ENCODE data around the gene MUC12.
"Not testable (repeated sequence)": the region's sequence is repeated elsewhere in the genome, so short reads cannot be mapped to it uniquely, and the experiment has no call there.

Gene MUC12, protein sequence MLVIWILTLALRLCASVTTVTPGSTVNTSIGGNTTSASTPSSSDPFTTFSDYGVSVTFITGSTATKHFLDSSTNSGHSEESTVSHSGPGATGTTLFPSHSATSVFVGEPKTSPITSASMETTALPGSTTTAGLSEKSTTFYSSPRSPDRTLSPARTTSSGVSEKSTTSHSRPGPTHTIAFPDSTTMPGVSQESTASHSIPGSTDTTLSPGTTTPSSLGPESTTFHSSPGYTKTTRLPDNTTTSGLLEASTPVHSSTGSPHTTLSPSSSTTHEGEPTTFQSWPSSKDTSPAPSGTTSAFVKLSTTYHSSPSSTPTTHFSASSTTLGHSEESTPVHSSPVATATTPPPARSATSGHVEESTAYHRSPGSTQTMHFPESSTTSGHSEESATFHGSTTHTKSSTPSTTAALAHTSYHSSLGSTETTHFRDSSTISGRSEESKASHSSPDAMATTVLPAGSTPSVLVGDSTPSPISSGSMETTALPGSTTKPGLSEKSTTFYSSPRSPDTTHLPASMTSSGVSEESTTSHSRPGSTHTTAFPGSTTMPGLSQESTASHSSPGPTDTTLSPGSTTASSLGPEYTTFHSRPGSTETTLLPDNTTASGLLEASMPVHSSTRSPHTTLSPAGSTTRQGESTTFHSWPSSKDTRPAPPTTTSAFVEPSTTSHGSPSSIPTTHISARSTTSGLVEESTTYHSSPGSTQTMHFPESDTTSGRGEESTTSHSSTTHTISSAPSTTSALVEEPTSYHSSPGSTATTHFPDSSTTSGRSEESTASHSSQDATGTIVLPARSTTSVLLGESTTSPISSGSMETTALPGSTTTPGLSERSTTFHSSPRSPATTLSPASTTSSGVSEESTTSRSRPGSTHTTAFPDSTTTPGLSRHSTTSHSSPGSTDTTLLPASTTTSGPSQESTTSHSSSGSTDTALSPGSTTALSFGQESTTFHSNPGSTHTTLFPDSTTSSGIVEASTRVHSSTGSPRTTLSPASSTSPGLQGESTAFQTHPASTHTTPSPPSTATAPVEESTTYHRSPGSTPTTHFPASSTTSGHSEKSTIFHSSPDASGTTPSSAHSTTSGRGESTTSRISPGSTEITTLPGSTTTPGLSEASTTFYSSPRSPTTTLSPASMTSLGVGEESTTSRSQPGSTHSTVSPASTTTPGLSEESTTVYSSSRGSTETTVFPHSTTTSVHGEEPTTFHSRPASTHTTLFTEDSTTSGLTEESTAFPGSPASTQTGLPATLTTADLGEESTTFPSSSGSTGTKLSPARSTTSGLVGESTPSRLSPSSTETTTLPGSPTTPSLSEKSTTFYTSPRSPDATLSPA (N-terminal part only)

DNA sequence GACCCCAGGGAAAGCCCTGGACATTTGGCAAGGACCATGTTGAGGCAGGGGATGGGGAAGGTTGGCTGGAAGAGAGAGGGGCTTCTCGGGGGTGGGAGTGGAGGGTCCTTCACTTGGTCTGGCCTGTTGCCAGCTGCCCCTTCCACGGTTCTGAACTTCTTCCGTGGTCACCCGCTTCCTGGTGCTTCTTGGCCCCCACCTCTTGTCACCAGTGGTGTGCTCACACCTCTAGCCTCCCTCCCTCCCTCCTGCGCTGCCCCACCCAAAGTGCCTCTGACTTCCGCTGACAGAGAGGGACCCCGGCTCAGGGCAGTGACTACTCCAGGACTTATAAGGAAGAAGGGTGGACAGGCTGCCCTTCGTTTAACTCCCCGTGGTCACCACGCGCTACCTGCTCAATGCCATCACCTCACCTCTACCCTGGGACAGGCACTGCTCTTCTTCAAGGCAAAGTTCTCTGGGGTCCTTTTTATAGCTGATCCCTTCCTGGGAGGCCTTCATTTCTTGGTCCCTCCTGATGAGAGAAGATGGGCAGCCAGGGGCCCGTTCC, at the start of gene MUC12:
Gene MUC12 (plus strand): TSS at position 500 of the 550 bp plus-strand sequence. CDS start 58 bp downstream, outside the sequence.
- no peak for DNase-seq (ENCODE audit: low spot score)

DNA sequence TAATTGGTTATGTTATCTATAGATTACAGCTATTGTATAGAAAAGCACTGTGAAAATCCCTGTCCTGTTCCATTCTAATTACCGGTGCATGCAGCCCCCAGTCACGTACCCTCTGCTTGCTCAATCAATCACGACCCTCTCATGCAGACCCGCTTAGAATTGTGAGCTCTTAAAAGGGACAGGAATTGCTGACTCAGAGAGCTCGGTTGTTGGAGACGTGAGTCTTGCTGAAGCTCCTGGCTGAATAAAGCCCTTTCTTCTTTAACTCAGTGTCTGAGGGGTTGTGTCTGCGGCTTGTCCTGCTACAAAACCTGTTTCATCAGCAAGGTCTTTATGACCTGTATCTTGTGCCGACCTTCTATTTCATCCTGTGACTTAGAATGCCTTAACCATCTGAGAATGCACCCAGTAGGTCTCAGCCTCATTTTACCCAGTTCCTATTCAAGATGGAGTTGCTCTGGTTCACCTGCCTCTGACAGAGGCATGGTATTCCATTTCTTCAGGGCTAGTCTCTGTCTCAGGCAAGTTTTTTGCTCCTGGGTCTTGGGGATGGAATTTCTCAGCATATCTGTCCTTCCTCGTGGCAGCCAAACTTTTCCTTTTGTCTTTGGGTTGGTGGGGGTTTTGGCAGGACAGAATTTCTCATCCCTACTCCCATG, 49.5 kb upstream of the MUC12 start:
- not testable (repeated sequence) for DNase-seq (ENCODE audit: low spot score)

DNA sequence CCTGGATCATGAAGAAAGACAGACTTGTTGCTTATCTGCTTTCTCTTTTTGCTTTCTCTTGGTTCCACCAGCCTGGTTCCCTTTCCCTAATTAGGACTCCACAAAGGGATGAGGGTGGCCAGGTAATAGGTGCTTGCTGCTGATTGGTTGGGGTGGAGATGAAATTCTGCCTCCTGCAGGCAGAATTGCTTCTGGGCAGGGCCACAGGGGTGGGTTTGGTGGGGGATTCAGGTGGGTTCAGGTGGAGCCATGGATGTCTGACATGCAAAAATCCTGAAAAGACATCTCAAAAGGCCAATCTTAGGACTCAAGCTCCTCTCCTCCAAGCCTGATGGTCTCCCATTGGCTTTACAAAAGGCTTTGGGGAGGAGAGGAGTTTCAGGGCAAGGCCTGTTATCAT, 48.3 kb upstream of the MUC12 start:
- DNase-seq (ENCODE audit: low spot score) = no peak

- DNase-seq (ENCODE audit: low spot score) = not testable (repeated sequence)
Measured at GRCh38 chr7:100923616-100924015, 45.7 kb upstream of the MUC12 start.

- no peak for DNase-seq (ENCODE audit: low spot score)
Measured at GRCh38 chr7:100929808-100930174, 39.6 kb upstream of the MUC12 start.

DNA sequence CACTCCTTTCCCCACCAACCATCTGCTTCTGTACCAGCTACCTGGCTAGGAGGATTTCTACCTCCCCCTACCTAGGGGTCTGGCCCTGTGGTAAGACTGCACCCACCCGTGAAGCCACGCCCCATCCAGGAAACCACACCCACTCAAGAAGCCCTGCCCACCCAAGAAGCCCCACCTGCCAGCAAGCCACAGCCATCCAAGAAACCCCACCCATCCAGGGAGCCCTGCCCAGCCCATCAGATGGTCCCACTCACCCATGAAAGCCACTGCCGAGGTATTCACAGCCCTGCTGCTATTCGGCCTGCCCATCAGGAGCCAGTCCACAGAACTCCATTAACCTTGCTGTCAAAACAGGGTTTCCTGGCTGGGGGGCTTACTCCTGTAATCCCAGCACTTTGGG, 35.6 kb upstream of the MUC12 start:
- DNase-seq (ENCODE audit: low spot score) = no peak

DNA sequence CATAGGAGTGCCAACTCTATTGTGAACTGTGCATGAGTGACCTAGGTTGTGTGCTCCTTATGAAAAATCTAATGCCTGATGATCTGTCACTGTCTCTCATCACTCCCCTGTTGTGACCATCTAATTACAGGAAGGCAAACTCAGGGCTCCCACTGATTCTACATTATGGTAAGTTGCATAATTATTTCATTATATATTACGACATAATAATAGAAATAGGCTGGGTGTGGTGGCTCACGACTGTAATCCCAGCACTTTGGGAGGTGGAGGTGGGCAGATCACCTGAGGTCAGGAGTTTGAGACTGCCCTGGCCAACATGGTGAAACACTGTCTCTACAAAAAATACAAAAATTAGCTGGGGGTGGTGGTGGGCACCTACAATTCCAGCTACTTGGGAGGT, 34.0 kb upstream of the MUC12 start:
- not testable (repeated sequence) for DNase-seq (ENCODE audit: low spot score)

GRCh38 chr7:100936167-100936566, 33.2 kb upstream of the MUC12 start:
- not testable (repeated sequence) for DNase-seq (ENCODE audit: low spot score)

DNA sequence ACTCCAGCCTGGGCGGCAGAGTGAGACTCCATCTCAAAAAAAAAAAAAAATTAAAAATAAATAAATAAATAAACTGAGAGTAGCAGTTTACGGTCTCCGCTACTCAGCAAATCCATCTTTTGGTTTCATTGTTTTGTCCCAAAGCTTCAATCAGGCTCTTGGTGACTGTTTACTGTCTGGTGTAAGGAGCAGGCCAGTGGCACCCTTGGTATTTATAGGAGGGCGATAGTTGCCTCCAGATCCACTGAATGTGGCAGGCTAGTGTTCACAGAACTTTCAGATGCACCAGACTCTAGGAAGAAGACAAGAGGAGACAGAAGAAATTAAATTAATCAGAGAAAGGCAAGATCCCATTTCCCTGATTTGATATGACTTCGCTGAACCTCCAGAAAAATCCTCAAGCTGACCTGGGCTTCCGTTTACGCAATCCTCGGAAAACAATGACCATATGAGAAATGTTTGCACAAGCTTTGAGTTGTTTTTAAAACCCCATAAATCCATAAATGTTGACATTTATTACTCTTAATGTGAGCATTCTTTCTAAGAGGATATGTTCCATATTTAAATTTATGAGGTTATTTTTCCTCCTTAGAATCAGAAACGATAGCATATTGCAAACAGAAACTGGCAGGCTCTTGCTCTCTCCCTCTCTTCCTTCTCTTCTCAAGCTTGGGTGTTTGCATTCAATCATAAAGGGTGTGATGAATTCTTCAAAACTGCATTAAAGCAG, 27.2 kb upstream of the MUC12 start:
- DNase-seq (ENCODE audit: low spot score) = no peak

GRCh38 chr7:100943693-100944092, 25.7 kb upstream of the MUC12 start:
- DNase-seq (ENCODE audit: low spot score) = no peak

DNA sequence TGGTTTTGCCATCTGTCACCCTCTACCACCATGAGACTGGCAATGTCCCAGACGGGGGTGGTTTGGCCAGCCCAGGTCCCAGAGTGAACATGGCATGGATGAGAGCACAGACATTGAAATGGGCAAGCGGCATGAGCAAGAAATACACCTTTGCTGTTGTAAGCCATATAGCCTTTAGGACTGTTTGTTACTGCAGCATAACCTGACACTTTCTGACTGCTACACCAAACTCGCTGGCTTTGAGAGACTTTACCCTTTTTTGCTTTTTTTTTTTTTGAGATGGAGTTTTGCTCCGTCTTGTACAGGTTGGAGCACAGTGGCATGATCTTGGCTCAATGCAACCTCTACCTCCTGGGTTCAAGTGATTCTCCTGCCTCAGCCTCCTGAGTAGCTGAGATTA, 25.2 kb upstream of the MUC12 start:
- no peak for DNase-seq (ENCODE audit: low spot score)

DNA sequence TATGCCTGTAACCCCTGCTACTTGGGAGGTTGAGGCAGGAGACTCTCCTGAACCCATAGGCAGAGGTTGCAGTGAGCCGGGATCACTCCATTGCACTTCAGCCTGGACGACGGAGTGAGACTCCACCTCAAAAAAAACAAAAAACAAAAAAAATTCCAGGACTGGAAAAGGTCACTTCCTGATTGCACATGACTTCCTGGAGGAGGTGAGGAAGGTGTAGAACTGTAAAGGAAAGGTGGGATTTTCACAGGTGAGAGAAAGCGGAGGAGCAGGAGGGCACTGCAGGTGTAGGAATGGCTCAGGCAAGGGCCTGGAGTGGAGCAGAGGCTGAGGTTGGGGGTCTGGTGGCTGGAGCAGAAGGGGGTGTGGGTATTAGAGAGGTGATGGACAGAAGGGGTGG, 23.3 kb upstream of the MUC12 start:
- no peak for DNase-seq (ENCODE audit: low spot score)

GRCh38 chr7:100946766-100947365, 22.5 kb upstream of the MUC12 start:
- DNase-seq (ENCODE audit: low spot score) = no peak

- DNase-seq (ENCODE audit: low spot score) = no peak
Measured at GRCh38 chr7:100947792-100948191, 21.6 kb upstream of the MUC12 start.

GRCh38 chr7:100949227-100949932, 20.0 kb upstream of the MUC12 start, which contains the start of gene MUC3A:
Gene MUC3A, plus strand, starts transcription at chr7:100949534. Its CDS starts 91 bp downstream, at chr7:100949625.
- DNase-seq (ENCODE audit: low spot score) = no peak

GRCh38 chr7:100949933-100950443, 19.4 kb upstream of the MUC12 start:
- no peak for DNase-seq (ENCODE audit: low spot score)

DNA sequence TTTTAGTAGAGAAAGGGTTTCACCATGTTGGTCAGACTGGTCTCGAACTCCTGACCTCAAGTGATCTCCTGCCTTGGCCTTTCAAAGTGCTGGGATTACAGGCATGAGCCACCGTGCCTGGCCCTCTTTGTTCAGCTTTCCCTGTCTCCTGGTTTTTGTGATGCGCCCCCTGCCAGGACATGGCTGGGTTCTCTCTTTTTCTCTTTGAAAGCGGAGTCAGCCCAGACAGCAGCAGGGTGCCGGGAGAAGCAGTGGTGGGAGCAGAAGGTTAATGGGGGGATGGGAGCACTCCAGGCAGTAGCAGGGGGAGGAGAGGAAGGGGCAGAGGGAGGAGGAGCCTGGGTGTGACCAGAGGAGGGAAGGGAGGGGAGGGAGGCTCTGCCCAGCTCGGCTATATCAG, 18.2 kb upstream of the MUC12 start:
- DNase-seq (ENCODE audit: low spot score) = no peak

GRCh38 chr7:100951888-100952560, 17.3 kb upstream of the MUC12 start:
- DNase-seq (ENCODE audit: low spot score) = no peak

DNA sequence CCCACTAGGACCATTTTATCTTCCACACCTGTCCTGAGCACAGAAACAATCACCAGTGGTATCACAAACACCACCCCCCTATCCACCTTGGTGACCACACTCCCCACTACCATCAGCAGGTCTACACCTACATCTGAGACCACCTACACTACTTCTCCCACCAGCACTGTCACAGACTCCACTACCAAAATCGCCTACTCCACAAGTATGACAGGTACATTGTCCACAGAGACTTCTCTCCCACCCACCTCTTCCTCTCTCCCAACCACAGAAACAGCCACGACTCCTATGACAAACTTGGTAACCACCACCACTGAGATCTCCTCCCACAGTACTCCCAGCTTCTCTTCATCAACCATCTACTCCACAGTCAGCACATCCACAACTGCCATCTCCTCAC, 16.7 kb upstream of the MUC12 start:
- no peak for DNase-seq (ENCODE audit: low spot score)
